Measurements from ENCODE around the gene MRC2.

The MRC2 gene

GRCh38 chr17:62739645-62740388 is 112.3 kb downstream of the MRC2 start:
- no peak overlapping the region for H3K27ac ChIP-seq
- TF ChIP-seq CTCF (IDR thresholded peaks at IDR 0.05) (no peak), ZFX (IDR thresholded peaks at IDR 0.05; ENCODE audit: borderline replicate concordance) (no peak)

GRCh38 chr17:62741290-62741689 is 113.8 kb downstream of the MRC2 start:
- no peak for TF ChIP-seq ZFX (IDR thresholded peaks at IDR 0.05; ENCODE audit: borderline replicate concordance)
- H3K27ac ChIP-seq = no peak overlapping the region

All from 22Rv1 (cell line).